ENCODE measurements around the gene SCLY.

The SCLY gene

DNA sequence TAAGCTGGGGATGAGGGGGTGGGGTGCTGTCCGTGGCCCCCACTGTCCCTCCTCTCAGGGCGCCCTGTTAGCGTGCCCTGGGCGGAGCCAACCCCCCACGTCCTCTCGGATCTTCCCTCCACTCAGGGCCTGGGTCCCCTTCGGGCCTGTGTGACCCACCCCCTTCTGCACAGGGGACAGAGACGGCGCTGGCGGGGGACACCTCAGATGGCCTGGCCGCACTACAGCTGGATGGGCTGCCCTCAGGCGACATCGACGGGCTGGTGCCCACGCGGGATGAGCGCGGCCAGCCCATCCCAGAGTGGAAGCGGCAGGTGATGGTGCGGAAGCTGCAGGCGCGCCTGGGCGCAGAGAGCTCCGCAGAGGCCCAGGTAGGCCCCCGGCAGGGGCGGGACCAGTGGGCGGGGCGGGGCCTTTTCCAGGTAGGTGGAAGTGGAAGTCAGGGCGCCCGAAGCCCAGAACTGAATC, 67.8 kb downstream of the SCLY start:
- no peak for DNase-seq

DNA sequence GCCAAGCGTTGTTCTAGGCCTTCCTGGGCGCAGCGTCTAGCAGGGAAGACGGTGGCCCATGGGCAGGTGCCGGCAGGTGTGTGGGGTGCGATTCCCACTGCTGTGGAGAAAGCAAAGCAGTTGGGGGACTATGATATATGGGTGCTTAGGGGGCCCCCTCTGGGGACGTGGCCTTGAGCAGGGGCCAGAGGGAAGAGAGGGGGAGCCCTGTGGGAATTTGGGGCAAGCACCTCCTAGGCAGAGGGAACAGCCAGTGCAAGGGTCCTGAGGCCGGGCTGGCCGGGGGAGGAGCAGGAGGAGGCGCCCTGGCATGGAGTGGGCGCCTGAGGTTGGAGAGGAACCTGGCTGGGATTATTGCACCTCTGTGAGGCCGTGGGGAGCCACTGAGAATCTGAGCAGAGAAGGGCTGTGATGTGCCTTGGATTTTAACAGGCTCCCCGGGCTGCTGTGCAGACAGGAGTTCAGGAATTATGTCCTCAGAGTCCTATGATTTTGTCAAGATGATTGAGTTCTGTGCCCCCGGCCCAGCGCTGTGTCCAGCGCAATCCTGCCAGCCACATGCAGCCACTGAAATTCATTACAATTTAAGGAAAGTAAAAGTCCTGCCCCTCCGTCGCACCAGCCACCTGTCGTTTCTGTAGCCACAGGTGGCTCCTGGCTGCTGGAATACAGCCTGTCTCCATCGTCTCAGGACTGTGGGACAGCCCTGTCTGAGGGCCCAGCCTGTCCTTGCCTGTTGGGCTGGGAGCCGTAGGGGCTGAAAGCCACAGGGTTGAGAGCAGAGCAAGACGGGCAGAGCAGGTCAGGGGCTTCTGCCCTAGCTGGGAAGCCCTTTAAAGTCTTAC, 68.6 kb downstream of the SCLY start:
- no peak for DNase-seq

DNA sequence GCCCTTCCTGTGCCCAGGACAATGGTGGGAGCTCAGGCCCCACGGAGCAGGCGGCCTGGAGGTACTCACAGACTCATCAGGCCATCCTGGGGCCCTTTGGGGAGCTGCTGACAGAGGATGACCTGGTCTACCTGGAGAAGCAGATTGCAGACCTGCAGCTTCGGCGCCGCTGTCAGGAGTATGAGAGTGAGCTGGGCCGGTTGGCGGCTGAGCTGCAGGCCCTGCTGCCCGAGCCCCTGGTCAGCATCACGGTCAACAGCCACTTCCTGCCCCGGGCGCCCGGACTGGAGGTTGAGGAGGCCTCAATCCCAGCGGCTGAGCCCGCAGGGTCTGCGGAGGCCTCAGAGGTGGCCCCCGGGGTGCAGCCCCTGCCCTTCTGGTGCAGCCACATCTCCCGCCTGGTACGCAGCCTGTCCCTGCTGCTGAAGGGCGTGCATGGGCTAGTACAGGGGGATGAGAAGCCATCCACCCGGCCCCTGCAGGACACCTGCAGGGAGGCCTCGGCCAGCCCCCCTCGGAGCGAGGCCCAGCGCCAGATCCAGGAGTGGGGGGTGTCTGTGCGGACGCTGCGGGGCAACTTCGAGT, 69.4 kb downstream of the SCLY start:
- no peak for DNase-seq

DNA sequence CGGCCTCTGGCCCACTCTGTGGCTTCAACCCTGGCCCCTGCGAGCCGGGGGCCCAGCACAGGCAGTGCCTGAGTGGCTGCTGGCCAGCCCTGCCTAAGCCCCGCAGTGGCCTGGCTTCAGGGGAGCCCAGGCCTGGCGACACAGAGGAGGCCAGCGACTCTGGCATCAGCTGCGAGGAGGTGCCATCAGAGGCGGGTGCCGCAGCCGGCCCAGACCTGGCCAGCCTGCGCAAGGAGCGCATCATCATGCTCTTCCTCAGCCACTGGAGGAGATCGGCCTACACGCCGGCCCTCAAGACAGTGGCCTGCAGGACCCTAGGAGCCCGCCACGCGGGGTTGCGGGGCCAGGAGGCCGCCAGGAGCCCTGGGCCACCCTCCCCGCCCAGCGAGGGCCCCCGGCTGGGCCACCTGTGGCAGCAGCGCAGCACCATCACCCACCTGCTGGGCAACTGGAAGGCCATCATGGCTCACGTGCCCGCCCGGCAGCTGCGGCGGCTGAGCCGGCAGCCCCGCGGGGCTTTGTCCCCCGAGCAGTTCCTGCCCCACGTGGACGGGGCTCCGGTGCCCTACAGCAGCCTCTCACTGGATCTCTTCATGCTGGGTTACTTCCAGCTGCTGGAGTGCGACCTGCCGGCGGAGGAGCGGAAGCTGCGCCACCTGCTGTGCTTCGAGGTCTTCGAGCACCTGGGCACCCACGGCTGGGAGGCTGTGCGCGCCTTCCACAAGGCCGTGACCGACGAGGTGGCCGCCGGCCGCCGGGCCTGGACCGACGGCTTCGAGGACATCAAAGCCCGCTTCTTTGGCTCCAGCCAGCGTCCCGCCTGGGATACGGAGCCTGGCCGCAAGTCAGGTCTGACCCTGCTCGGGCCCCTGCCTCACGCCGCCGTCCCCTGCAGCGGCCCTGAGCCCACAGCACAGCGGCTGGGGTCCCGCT, 70.2 kb downstream of the SCLY start:
- DNase-seq = no peak

DNA sequence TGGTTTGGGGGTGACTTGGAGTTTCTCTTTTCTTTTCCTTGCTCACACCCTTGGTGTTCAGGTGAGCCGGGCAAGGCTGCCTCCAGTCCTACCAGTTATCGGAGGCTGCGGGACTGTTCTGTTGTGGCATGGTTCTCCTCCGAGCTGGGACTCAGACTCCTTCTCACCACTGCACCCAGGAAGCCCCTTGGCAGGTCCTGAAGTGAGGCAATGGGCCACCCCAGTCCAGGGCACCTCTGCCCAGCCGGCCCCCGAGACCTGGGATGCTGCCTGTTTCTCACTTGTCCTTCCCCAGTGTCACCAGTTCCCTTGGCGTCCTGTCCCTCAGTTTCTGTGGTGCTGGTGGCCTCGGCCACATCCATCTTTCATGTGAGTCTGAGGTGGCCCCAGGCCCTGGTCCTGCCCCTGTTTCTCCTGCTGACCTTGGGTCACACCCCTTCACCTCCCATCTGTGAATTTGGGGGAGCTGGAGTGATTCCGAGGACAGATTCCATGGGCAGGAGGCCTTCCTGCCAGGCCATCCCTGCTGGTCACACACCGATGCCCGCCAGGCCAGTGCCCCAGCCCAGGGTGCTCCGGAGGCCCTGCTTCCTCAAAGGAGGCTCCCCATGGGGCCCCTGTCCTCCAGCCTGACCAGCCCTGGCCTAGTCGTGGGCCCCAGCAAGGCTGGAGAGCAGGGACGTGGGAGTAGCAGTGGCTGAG, 71.1 kb downstream of the SCLY start:
- DNase-seq = no peak

- DNase-seq = no peak
Measured at GRCh38 chr2:238132463-238133450, 72.0 kb downstream of the SCLY start.

DNA sequence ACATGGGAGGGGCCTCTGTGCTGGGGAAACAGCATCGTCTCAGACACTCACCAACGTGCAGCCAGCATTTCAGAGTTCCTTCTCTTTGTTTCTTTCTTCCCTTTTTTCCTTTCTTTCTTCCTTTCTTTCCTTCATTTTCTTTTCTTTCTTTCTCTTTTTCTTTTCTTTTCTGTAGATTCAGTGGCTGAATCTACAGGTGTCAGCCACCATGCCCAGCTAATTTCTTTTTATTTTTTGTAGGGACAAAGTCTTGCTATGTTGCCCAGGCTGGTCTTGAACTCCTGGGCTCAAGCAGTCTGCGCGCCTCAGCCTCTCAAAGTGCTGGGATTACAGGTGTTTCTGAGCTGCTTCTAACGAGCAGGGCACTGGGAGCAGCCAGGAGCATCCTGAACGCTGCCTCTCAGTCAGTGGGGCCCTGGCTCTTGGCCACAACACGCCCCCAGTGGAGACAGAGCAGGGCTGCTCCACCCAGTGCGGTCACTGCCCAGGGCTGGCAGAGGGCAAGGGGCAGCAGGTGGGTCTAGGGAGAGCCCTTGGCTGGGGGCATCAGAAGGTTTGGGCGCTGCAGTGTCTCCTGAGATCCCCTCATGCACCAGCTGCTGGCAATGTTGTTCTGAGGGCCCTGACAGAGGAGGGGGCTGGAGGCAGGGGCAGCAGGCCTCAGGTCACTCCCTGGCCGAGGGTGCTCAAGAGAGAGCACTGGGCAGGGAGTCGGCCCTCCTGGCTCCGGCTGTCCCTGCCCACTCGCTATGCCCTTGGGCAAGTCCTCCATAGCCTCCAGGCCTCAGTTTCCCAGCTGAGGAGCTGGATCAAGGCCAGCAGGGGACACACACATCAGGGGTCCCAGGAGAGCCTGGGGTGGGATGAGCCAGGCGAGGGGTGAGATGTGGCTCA, 72.9 kb downstream of the SCLY start:
- no peak for DNase-seq

- no peak for DNase-seq
Measured at GRCh38 chr2:238134393-238134785, 73.6 kb downstream of the SCLY start.

GRCh38 chr2:238135601-238136150, 74.9 kb downstream of the SCLY start:
- no peak for DNase-seq

DNA sequence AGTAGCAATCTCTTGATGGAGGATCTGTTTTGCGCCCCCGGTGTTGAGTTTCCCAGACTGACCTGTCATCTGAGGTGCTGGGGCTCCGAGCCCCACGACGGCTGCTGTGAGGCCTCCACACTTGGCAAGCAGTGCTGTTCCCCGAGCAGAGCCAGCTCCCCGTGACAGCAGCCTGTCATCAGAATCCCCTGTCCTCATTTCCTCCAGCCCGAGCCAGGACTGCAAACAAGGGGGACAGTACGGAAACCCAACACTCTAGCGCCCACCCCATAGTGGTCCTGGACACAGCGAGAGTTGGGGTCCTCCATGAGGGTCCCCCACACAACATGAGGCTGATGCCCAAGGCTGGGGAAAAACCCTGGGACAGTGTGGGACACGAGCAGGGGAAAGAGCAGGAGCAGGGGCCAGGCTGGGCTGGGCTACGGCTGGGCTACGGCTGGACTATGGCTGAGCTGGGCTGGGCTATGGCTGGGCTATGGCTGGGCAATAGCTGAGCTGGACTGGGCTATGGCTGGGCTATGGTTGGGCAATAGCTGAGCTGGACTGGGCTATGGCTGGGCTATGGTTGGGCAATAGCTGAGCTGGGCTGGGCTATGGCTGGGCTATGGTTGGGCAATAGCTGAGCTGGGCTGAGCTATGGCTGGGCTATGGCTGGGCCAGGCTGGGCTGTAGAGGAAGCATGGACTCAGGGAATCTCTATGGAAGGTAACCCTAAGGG, 76.2 kb downstream of the SCLY start:
- DNase-seq = no peak

DNA sequence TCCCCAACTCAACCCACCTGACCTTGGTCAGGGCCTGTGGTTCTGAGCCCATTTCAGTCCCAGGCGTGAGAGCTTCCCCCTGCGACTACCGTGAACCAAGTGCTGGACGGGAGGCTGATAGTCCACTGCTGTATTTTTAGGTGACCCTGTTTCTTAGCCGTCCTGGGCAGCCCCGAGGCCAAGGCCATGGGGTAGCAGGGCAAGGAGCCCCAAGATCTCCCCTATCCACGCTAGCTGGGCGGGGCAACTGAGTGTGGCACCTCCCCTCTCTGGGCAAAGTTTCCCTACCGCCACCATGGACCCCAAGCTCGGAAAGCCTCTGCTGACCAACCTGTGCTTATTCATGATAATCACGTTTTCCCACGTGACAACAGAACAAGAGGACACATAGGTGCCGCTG, 77.1 kb downstream of the SCLY start:
- DNase-seq = no peak

- DNase-seq = no peak
Measured at GRCh38 chr2:238138331-238139195, 77.8 kb downstream of the SCLY start, which contains the start of gene KLHL30. Gene KLHL30, plus strand, starts transcription at chr2:238138668. Its CDS starts 2,087 bp downstream, at chr2:238140755.

- peak; percentile 57 for DNase-seq
Measured at GRCh38 chr2:238139196-238140039, 78.6 kb downstream of the SCLY start.

DNA sequence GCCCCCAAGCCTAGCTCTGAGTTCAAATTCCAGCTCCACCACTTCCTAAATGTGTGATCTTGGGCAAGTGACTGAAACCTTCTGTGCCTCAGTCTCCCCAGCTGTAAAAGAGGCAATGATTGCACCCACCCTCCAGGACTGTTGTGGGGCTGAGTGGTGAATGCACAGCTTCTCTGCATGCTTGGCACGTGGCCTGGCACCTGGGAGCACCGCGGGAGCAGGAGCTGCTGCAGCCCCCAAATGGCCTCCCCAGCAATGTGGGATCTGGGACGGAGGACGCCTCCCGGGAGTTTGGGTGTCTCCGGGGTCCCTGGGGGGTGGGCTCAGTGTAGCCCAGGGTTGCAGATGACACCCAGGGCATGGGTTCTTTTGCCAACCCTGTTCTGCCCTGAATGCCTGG, 79.2 kb downstream of the SCLY start:
- no peak for DNase-seq

DNA sequence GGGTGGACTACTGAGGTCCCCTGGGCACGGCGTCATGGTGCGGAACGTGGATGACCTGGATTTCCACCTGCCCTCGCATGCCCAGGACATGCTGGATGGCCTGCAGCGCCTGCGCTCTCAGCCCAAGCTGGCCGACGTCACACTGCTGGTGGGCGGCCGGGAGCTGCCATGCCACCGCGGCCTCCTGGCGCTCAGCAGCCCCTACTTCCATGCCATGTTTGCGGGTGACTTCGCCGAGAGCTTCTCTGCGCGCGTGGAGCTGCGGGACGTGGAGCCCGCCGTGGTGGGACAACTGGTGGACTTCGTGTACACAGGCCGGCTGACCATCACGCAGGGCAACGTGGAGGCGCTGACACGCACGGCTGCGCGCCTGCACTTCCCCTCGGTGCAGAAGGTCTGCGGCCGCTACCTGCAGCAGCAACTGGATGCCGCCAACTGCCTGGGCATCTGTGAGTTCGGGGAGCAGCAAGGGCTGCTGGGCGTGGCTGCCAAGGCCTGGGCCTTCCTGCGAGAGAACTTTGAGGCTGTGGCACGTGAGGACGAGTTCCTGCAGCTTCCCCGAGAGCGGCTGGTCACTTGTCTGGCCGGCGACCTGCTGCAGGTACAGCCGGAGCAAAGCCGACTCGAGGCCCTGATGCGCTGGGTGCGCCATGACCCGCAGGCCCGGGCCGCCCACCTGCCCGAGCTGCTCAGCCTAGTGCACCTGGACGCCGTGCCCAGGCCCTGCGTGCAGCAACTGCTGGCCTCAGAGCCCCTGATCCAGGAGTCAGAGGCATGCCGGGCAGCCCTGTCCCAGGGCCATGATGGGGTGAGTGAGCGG, 80.1 kb downstream of the SCLY start:
- DNase-seq = no peak

Measured in activated CD4-positive, CD25-positive, alpha-beta regulatory T cell treated with anti-CD3 and anti-CD28 coated beads, Interleukin-2, amount 50 U/mL, for 72 hours (primary cell).